ENCODE results near the gene TRMT112. TPM values are rescaled to one million over a fixed set of nuclear protein-coding genes. Genes with fewer than 3 reads are reported as not detected.

The TRMT112 gene
- total RNA-seq, 1 experiment from 2014 or later, result 328 TPM

GRCh38 chr11:64295760-64296159 lies 21.6 kb downstream of the TRMT112 start:
- POLR2A ChIA-PET, result no interaction called here
- Histone ChIP-seq H3K4me3 (replicated peaks in 1 of 2; ENCODE audit: low read depth in 1 of 2, low read length in 2 of 2) (no peak overlapping the region), H2AFZ (ENCODE audit: low read depth, low read length, poor library complexity, severe bottlenecking) (no peak overlapping the region), H3K4me1 (ENCODE audit: control insufficient read depth in 1 of 2, insufficient read depth in 2 of 2, low read length in 2 of 2) (peaks cover 0 to 13% of the 10 kb centered on the region in 2 experiments; a peak in 2 of 4 replicates), H3K27ac (ENCODE audit: low read depth, low read length) (no peak overlapping the region), H3K9me2 (ENCODE audit: insufficient read depth) (no peaks in the 10 kb centered on the region), H3K9ac (ENCODE audit: low read length) (no peak overlapping the region), H3K79me2 (ENCODE audit: insufficient read depth, low read length) (no peaks in the 10 kb centered on the region), H3K4me2 (ENCODE audit: low read length) (no peak overlapping the region), H4K20me1 (ENCODE audit: insufficient read depth) (no peaks in the 10 kb centered on the region), H3K36me3 (ENCODE audit: control insufficient read depth in 1 of 2, insufficient read depth in 2 of 2, low read length in 2 of 2) (no peaks in the 10 kb centered on the region), H3K9me3 (ENCODE audit: control insufficient read depth in 1 of 2, insufficient read depth in 1 of 2, low read depth in 1 of 2, low read length in 2 of 2) (no peaks in the 10 kb centered on the region), H3K27me3 (ENCODE audit: insufficient read depth, low read length) (no peaks in the 10 kb centered on the region)
- DNase-seq (ENCODE audit: low read depth, low spot score) (no peak), ATAC-seq (no peak)
- no TSS peak for BruUV-seq (replicated peaks)
- intact Hi-C loops (cut with micrococcal nuclease), result no loop called here
- RAD21 ChIA-PET (ENCODE audit: low non-redundant PET in 1 of 2, low total read pairs in 2 of 2, uncharacterized antibody in 2 of 2, unreplicated experiment in 2 of 2), result no interaction called here
- CTCF ChIA-PET, result interaction anchor here (0.7 to 1.1 kb wide), 2 partner anchors 9 to 11 kb away, joined by 3 read pairs; no protein-coding TSS in a partner anchor
- TF ChIP-seq RAD21 (IDR thresholded peaks at IDR 0.05; ENCODE audit: low read depth), result no peak
- no peak for TF ChIP-seq ZNF274 (IDR thresholded peaks at IDR 0.05; ENCODE audit: low read depth, low read length)
- no peak for TF ChIP-seq CTCF (IDR thresholded peaks at IDR 0.05 in 2 of 3, conservative IDR thresholded peaks at IDR 0.05 in 1 of 3; ENCODE audit: borderline replicate concordance in 1 of 3, insufficient read depth in 1 of 3, low read depth in 2 of 3, low read length in 2 of 3)
- TF ChIP-seq SRF (IDR thresholded peaks at IDR 0.05; ENCODE audit: low read depth), result no peak
- TF ChIP-seq POLR2AphosphoS5 (IDR thresholded peaks at IDR 0.05; ENCODE audit: low read depth, low read length), result no peak
- no peak for TF ChIP-seq POLR2A (IDR thresholded peaks at IDR 0.05; ENCODE audit: borderline replicate concordance, extremely low read depth, insufficient read depth, insufficient read length)
- TF ChIP-seq EZH2 (IDR thresholded peaks at IDR 0.05), result no peak
- TF ChIP-seq MAX (IDR thresholded peaks at IDR 0.05), result no peak
- TF ChIP-seq ELF1 (IDR thresholded peaks at IDR 0.05; ENCODE audit: borderline replicate concordance, low read depth), result no peak
- no peak for TF ChIP-seq ATF3 (IDR thresholded peaks at IDR 0.05)
- no peak for TF ChIP-seq TCF7L2 (IDR thresholded peaks at IDR 0.05; ENCODE audit: borderline replicate concordance, extremely low read depth, insufficient read depth, insufficient read length)
- TF ChIP-seq JUND (IDR thresholded peaks at IDR 0.05), result no peak

All from HCT116 (cell line).